Right cardiac atrium (tissue), 5 donors: ENCODE results near the gene FAM117A. TPM values are rescaled to one million over a fixed set of nuclear protein-coding genes. Genes with fewer than 3 reads are reported as not detected.

ENCODE experiments used
- ATAC-seq, 2 donors: fragments of 200-7000 bp; cut with Tn5 transposase; one replicate each; pipeline versions ENCODE4 v1.8.0 to v1.9.1; 2020; ENCODE audit warnings: moderate library complexity in 2 of 2, mild to moderate bottlenecking in 1 of 2
- DNase-seq, 3 donors: peaks; one replicate each; pipeline ENCODE4 v3.0.0-alpha.2; 2020
- H3K27ac ChIP-seq: one replicate; pipeline ENCODE4 v1.5.1; 2013; ENCODE audit warnings: mild to moderate bottlenecking, low read length, control low read depth, moderate library complexity
- H3K27me3 ChIP-seq: one replicate; pipeline ENCODE4 v1.6.1; 2013; ENCODE audit not compliant: control insufficient read depth, insufficient read depth
- H3K4me1 ChIP-seq: one replicate; pipeline ENCODE4 v1.6.1; 2013; ENCODE audit warnings: low read length; ENCODE audit not compliant: control insufficient read depth, insufficient read depth
- H3K4me3 ChIP-seq: one replicate; pipeline ENCODE4 v1.5.1; 2013; ENCODE audit warnings: low read length, control low read depth
- H3K9me3 ChIP-seq: one replicate; pipeline ENCODE4 v1.6.1; 2013; ENCODE audit warnings: low read length; ENCODE audit not compliant: control insufficient read depth
- WGBS: extraction: QIAGEN DNeasy Blood & Tissue Kit; methylation state at CpG from one replicate; pipeline ENCODE4 v1.1.7; 2013; 5-methylcytosine and 5-hydroxymethylcytosine counted together
- intact Hi-C, 4 donors: fragments of 100-400 bp; cut with DNase I; formaldehyde crosslinking; loops; one replicate each; pipeline versions ENCODE4 v1.11.0 to v1.14.0; 2022 to 2023
- polyA plus RNA-seq: library from polyadenylated mRNA; stranded (reverse); fragments of 200-250 nt; gene quantifications from one replicate; pipeline ENCODE4 v1.2.3, GENCODE V29; 2013
- total RNA-seq, 4 donors: library from RNA; stranded (reverse); fragmentation: NEBNext Ultra II Directional; extraction: Animal tissue kit (Norgen Biotek cat#: 25700); gene quantifications; one replicate each; pipeline ENCODE4 v1.2.1, GENCODE V29; 2021
- donor health status: healthy with polysubstance abuse.
- donor health status: DM: no; HTN: yes; CAD: no.
- donor health status: DM: no; HTN: no; CAD: no.
- donor health status: DM: no; HTN: yes; CAD: no; lungs with severe emphysema.
- donor health status: DM: yes; HTN: yes; CAD: no.

Gene FAM117A
- total and polyA plus RNA-seq, 5 donors: 9.9 to 22.8 (median 16.9) TPM

GRCh38 chr17:49705254-49705653 is 58.7 kb downstream of the FAM117A start:
- H3K27ac ChIP-seq: no peak overlapping the region
- H3K4me3 ChIP-seq: no peak overlapping the region
- intact Hi-C loops: loop anchor here (5.0 to 10.0 kb wide), 4 partner anchors 72 to 150 kb away; partner anchors contain the start of gene KAT7 (in 1 of the 4)
- H3K9me3 ChIP-seq: no peaks in the 10 kb centered on the region
- H3K27me3 ChIP-seq: no peaks in the 10 kb centered on the region
- no peak for ATAC-seq
- H3K4me1 ChIP-seq: peaks cover 3% of the 10 kb centered on the region
- no peak for DNase-seq

- 59% methylated on average over 6 of the region's 6 CpGs for WGBS
- no peaks in the 10 kb centered on the region for H3K27me3 ChIP-seq
- H3K9me3 ChIP-seq: no peaks in the 10 kb centered on the region
- DNase-seq (no peak), ATAC-seq (no peak)
- peak overlapping the region; percentile 30 for H3K27ac ChIP-seq
- no peak overlapping the region for H3K4me3 ChIP-seq
- intact Hi-C loops: loop anchor here in 1 of 4 donors (10.0 kb wide), 1 partner anchor 151 kb away; no protein-coding TSS in a partner anchor
- H3K4me1 ChIP-seq: no peaks in the 10 kb centered on the region
These were observed 60.2 kb downstream of the FAM117A start for GRCh38 chr17:49703557-49704277.

GRCh38 chr17:49700960-49701359 is 63.0 kb downstream of the FAM117A start:
- Histone ChIP-seq H3K9me3 (no peaks in the 10 kb centered on the region), H3K4me3 (no peak overlapping the region), H3K27me3 (no peaks in the 10 kb centered on the region), H3K27ac (no peak overlapping the region), H3K4me1 (no peaks in the 10 kb centered on the region)
- DNase-seq (no peak), ATAC-seq (no peak)
- WGBS: 82% methylated on average over 6 of the region's 6 CpGs
- intact Hi-C loops: loop anchor here in 1 of 4 donors (10.0 kb wide), 1 partner anchor 154 kb away; no protein-coding TSS in a partner anchor

GRCh38 chr17:49699966-49700575 is 63.9 kb downstream of the FAM117A start:
- Histone ChIP-seq H3K27ac (no peak overlapping the region), H3K4me1 (no peaks in the 10 kb centered on the region), H3K27me3 (no peaks in the 10 kb centered on the region), H3K4me3 (no peak overlapping the region), H3K9me3 (no peaks in the 10 kb centered on the region)
- ATAC-seq (peak in 1 of 2 donors; percentile 42), DNase-seq (no peak)
- WGBS: 56% methylated on average over 8 of the region's 8 CpGs
- intact Hi-C loops: loop anchor here in 1 of 4 donors (10.0 kb wide), 1 partner anchor 155 kb away; no protein-coding TSS in a partner anchor

- Histone ChIP-seq H3K9me3 (no peaks in the 10 kb centered on the region), H3K4me3 (no peak overlapping the region), H3K27me3 (no peaks in the 10 kb centered on the region), H3K4me1 (no peaks in the 10 kb centered on the region), H3K27ac (no peak overlapping the region)
- intact Hi-C loops: no loop called here
- WGBS: 36% methylated on average over 6 of the region's 6 CpGs
- DNase-seq: no peak
- no peak for ATAC-seq
These were observed 65.9 kb downstream of the FAM117A start for GRCh38 chr17:49698005-49698404.

GRCh38 chr17:49696233-49696761 is 67.6 kb downstream of the FAM117A start:
- DNase-seq (no peak), ATAC-seq (no peak)
- no peaks in the 10 kb centered on the region for H3K9me3 ChIP-seq
- no peaks in the 10 kb centered on the region for H3K27me3 ChIP-seq
- intact Hi-C loops: no loop called here
- H3K4me3 ChIP-seq: no peak overlapping the region
- H3K27ac ChIP-seq: no peak overlapping the region
- peaks cover 4% of the 10 kb centered on the region for H3K4me1 ChIP-seq
- 77% methylated on average over 8 of the region's 8 CpGs for WGBS

- no peaks in the 10 kb centered on the region for H3K9me3 ChIP-seq
- no peak for DNase-seq
- no peak overlapping the region for H3K4me3 ChIP-seq
- H3K4me1 ChIP-seq: peaks cover 5% of the 10 kb centered on the region
- WGBS: 47% methylated on average over 5 of the region's 5 CpGs
- intact Hi-C loops: loop anchor here (1.0 to 2.0 kb wide), 3 partner anchors 125 to 127 kb away; no protein-coding TSS in a partner anchor
- H3K27ac ChIP-seq: no peak overlapping the region
- ATAC-seq: no peak
- H3K27me3 ChIP-seq: no peaks in the 10 kb centered on the region
These were observed 68.2 kb downstream of the FAM117A start for GRCh38 chr17:49695698-49696232.

GRCh38 chr17:49694847-49695697 is 68.9 kb downstream of the FAM117A start:
- H3K9me3 ChIP-seq: no peaks in the 10 kb centered on the region
- H3K4me3 ChIP-seq: no peak overlapping the region
- no peaks in the 10 kb centered on the region for H3K27me3 ChIP-seq
- H3K4me1 ChIP-seq: peaks cover 5% of the 10 kb centered on the region
- peak; percentile 39 to 87 (median 68) for DNase-seq
- H3K27ac ChIP-seq: no peak overlapping the region
- ATAC-seq: no peak
- 36% methylated on average over 16 of the region's 16 CpGs for WGBS
- intact Hi-C loops: loop anchor here (1.0 to 2.0 kb wide), 3 partner anchors 124 to 126 kb away; no protein-coding TSS in a partner anchor

GRCh38 chr17:49692751-49693150 is 71.2 kb downstream of the FAM117A start:
- Histone ChIP-seq H3K27me3 (no peaks in the 10 kb centered on the region), H3K4me1 (peaks cover 5% of the 10 kb centered on the region), H3K9me3 (no peaks in the 10 kb centered on the region), H3K27ac (peak overlapping the region; percentile 8), H3K4me3 (no peak overlapping the region)
- DNase-seq (no peak), ATAC-seq (no peak)
- intact Hi-C loops: no loop called here
- 90% methylated on average over 4 of the region's 4 CpGs for WGBS

GRCh38 chr17:49691677-49692191 is 72.2 kb downstream of the FAM117A start:
- peaks cover 5% of the 10 kb centered on the region for H3K4me1 ChIP-seq
- H3K4me3 ChIP-seq: no peak overlapping the region
- WGBS: 21% methylated on average over 8 of the region's 8 CpGs
- no peaks in the 10 kb centered on the region for H3K27me3 ChIP-seq
- H3K9me3 ChIP-seq: no peaks in the 10 kb centered on the region
- H3K27ac ChIP-seq: peak overlapping the region; percentile 98
- intact Hi-C loops: no loop called here
- ATAC-seq (peak; percentile 22 to 27), DNase-seq (no peak)
